Pancreas (tissue), 10 donors: ENCODE results near the gene PHF21B. TPM values are rescaled to one million over a fixed set of nuclear protein-coding genes. Genes with fewer than 3 reads are reported as not detected.

Source experiments
- ATAC-seq, 4 donors: fragments of 200-7000 bp; cut with Tn5 transposase; one replicate each; pipeline versions ENCODE4 v1.8.0 to v1.9.1; 2020; ENCODE audit warnings: mild to moderate bottlenecking in 4 of 4, moderate library complexity in 4 of 4
- DNase-seq, 6 donors: peaks; one replicate each; pipeline ENCODE4 v3.0.0-alpha.2; 2020
- FAIRE-seq: peaks from 2 replicates; lab custom pipeline; 2012; peaks lifted over from hg19 to GRCh38; lab: Jason Lieb, UNC
- H3K27ac ChIP-seq, 4 donors: fragments of 200-600 bp; sonication (generic); 1 replicate in 3 of 4; 2 replicates in 1 of 4; pipeline versions ENCODE4 v1.5.0 to v1.8.0; 2020
- H3K27me3 ChIP-seq, 4 donors: fragments of 200-600 bp; one replicate each; pipeline ENCODE4 v1.8.0; 2021
- H3K36me3 ChIP-seq, 3 donors: fragments of 200-600 bp; sonication (generic) in 1 of 3; one replicate each; pipeline versions ENCODE4 v1.5.0 to v1.8.0; 2020 to 2021
- H3K4me1 ChIP-seq, 3 donors: fragments of 200-600 bp; one replicate each; pipeline ENCODE4 v1.8.0; 2021
- H3K4me3 ChIP-seq, 4 donors: fragments of 200-600 bp; sonication (generic) in 2 of 4; one replicate each; pipeline versions ENCODE4 v1.5.0 to v1.8.0; 2020 to 2021
- H3K9me3 ChIP-seq, 4 donors: fragments of 200-600 bp; one replicate each; pipeline ENCODE4 v1.8.0; 2021
- WGBS, 2 donors: extraction: QIAGEN DNeasy Blood & Tissue Kit; methylation state at CpG; one replicate each; pipeline ENCODE4 v1.1.7; 2013; 5-methylcytosine and 5-hydroxymethylcytosine counted together
- intact Hi-C, 3 donors: fragments of 100-400 bp; cut with DNase I; formaldehyde crosslinking; loops; one replicate each; pipeline versions ENCODE4 v1.11.1 to v1.14.2; 2022
- polyA plus RNA-seq, 2 donors: library from polyadenylated mRNA; stranded (reverse); fragments of 200-250 nt; gene quantifications; one replicate each; pipeline ENCODE4 v1.2.3, GENCODE V29; 2013
- total RNA-seq, 6 donors: library from RNA; stranded (reverse); fragmentation: NEBNext Ultra II Directional in 4 of 6; extraction: Animal tissue kit (Norgen Biotek cat#: 25700) in 4 of 6; gene quantifications; one replicate each; pipeline versions ENCODE4 v1.2.1 to v1.2.4, GENCODE V29; 2021 to 2023
- TF ChIP-seq, protein P1 (sequence below), 4 donors: fragments of 200-600 bp; sonication (generic) in 3 of 4; IDR thresholded peaks; one replicate each; pipeline versions ENCODE4 v1.5.0 to v1.8.0; 2021; ENCODE audit warnings: antibody characterized with exemption in 4 of 4
- donor health status: healthy with polysubstance abuse.
- donor health status: DM: no; HTN: no; CAD: no; lungs with moderate emphysema.
- donor health status: DM: no; HTN: no; CAD: no.
- donor health status: control.
- donor health status: control.
- donor health status: Bipolar disorder and iron deficiency.
- donor health status: DM: yes; HTN: yes; CAD: no.
- donor health status: DM: no; HTN: no; CAD: no.
- donor health status: DM: no; HTN: no; CAD: no.
- donor health status: DM: yes; HTN: yes; CAD: no.

PHF21B gene
- total and polyA plus RNA-seq, 8 donors, result 0.34 to 2.9 (median 0.57) TPM; not detected in 1

DNA sequence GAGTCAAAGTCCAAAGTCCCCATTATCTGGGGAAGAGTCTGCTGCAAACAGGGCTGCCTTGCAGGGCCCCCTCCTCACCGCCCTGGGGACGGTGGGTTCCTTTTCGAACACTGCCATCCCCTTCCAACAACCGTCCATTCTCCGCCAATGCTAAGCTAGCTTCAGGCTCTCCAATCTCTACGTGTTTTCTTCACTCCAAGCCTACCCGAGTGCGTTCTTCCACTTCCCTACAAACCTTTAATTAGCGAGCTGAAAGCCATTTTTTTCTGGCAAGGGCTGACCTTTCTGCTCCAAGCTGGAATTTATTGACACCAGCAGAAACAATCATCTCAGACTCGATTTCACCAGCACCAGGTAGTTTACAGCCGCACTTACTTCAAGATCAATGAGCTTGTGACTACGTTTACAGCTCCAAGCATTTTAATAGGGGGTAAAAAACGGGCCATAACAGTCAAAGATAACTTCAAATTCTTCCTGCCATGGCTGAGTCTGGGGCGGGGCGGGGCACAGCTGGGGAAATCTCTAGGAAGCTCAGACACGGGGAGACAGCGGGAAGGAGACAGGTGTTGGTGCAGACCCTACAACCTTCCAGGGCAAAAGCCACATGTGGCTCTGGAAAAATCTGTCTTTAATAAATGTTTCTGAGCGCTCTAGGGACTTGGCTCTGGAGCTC lies 82.2 kb downstream of the PHF21B start:
- no peaks in the 10 kb centered on the region for H3K4me1 ChIP-seq
- TF ChIP-seq, protein P1, sequence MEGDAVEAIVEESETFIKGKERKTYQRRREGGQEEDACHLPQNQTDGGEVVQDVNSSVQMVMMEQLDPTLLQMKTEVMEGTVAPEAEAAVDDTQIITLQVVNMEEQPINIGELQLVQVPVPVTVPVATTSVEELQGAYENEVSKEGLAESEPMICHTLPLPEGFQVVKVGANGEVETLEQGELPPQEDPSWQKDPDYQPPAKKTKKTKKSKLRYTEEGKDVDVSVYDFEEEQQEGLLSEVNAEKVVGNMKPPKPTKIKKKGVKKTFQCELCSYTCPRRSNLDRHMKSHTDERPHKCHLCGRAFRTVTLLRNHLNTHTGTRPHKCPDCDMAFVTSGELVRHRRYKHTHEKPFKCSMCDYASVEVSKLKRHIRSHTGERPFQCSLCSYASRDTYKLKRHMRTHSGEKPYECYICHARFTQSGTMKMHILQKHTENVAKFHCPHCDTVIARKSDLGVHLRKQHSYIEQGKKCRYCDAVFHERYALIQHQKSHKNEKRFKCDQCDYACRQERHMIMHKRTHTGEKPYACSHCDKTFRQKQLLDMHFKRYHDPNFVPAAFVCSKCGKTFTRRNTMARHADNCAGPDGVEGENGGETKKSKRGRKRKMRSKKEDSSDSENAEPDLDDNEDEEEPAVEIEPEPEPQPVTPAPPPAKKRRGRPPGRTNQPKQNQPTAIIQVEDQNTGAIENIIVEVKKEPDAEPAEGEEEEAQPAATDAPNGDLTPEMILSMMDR (IDR thresholded peaks at IDR 0.05), result no peak
- 30 to 31% methylated on average over 18 of the region's 18 CpGs for WGBS, 2 donors
- H3K27me3 ChIP-seq, result no peaks in the 10 kb centered on the region
- FAIRE-seq (no peak), ATAC-seq (no peak), DNase-seq (no peak)
- H3K27ac ChIP-seq, result no peak overlapping the region
- intact Hi-C loops, result no loop called here
- H3K9me3 ChIP-seq, result no peaks in the 10 kb centered on the region
- H3K36me3 ChIP-seq, result no peaks in the 10 kb centered on the region
- H3K4me3 ChIP-seq, result no peak overlapping the region

DNA sequence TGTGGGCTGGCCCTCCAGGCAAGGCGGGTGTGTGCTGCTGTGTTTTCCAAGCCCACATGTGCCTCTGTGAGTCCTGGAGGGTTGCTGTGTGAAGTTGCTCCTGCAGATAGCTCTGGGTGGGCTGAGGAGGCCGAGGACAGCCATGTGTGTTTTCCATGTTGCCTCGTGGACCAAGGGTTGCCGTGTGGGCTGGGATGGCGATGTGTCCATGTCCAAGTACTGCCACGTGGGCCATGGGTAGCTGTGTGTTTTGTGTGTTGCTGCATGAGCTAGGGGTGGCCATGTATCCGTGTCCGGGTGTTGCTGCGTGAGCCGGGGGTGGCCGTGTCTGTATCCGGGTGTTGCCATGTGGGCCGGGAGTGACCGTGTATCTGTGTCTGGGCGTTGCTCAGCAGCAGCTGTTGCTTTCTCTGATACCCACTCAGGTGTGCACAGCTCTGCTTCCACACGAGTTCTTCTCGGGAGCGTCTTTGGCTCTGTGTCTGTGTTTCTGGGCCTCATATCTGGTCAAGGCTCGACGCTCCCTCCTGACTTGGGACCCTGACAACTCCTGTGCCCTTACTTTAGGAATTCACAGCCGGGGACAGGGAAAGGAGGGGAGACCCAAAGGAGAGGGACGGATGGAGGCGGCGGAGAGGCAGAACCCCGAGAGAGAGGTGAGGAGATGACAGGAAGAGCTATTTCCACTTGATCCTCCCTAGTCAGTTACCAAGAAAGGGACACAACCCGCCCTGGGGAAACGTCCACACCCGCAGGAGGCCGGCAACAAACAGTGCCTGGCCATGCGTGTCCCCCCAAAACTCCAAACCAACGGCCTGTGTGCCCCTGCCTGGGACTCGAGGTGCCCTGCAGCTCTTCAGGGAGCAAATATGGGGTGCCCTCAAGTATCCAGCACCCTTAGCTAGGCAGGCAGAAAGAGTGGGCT lies 83.1 kb downstream of the PHF21B start:
- TF ChIP-seq, protein P1 (IDR thresholded peaks at IDR 0.05), result no peak
- no peaks in the 10 kb centered on the region for H3K27me3 ChIP-seq
- DNase-seq (peak in 2 of 6 donors; percentile 41 to 49), FAIRE-seq (no peak), ATAC-seq (no peak)
- no peaks in the 10 kb centered on the region for H3K36me3 ChIP-seq
- H3K27ac ChIP-seq, result no peak overlapping the region
- 68 to 74% methylated on average over 32 of the region's 32 CpGs for WGBS, 2 donors
- H3K4me1 ChIP-seq, result no peaks in the 10 kb centered on the region
- no peak overlapping the region for H3K4me3 ChIP-seq
- intact Hi-C loops, result no loop called here
- no peaks in the 10 kb centered on the region for H3K9me3 ChIP-seq

DNA sequence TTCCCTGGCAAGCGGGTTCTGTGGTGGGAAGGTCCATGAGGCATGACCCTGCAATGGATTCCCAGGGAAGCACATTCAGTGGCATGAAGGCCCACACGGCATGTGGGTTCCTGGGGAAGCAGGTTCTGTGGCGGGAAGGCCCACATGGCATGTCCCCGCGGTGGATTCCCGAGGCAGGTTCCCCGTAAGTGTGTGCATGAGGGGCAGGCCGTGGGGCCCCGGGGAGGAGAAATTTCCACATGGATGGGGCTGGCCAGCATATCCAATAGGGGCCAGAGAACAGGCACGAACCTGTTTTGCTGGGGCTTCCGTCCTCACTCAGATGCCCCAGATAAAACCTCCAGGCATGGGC lies 83.7 kb downstream of the PHF21B start:
- Histone ChIP-seq H3K36me3 (no peaks in the 10 kb centered on the region), H3K4me1 (no peaks in the 10 kb centered on the region), H3K4me3 (no peak overlapping the region), H3K9me3 (no peaks in the 10 kb centered on the region), H3K27ac (no peak overlapping the region), H3K27me3 (no peaks in the 10 kb centered on the region)
- no peak for ATAC-seq
- FAIRE-seq, result no peak
- DNase-seq, result peak in 2 of 6 donors; percentile 35 to 37
- TF ChIP-seq, protein P1 (IDR thresholded peaks at IDR 0.05), result no peak
- 72 to 85% methylated on average over 11 of the region's 11 CpGs for WGBS, 2 donors
- intact Hi-C loops, result no loop called here

DNA sequence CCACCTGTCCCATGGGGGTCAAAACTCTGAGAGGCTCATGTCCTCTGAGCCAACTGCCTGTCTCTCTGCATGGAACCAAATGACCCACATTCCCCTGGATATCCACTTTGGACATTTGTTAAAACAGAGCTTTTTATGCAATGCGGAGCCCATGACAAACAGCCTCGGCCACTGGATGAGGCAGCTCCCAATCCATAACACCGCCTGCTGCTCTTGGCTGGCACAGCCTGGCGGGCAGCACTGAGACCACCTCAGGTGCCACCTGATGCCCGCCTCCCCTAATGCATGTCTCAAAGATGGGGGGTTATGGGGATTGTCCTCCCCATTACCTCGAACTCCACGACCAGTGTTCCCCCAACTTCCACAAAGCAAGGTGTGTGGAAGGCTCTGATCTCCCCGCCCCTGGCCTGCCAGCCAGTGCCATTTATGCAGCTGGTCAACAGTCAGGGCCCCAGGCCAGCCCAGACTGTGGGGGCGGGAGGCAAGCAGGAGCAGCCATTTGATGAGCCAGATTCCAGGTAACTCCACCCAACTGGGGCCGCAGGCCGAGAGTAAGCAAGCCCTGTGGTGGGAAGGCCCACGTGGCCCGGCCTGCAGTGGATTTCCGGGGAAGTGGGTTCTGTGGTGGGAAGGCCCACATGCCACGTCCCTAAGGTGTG lies 84.2 kb downstream of the PHF21B start:
- WGBS, 2 donors, result 75 to 77% methylated on average over 15 of the region's 15 CpGs
- H3K4me1 ChIP-seq, result no peaks in the 10 kb centered on the region
- FAIRE-seq, result no peak
- H3K27ac ChIP-seq, result no peak overlapping the region
- no peaks in the 10 kb centered on the region for H3K9me3 ChIP-seq
- intact Hi-C loops, result no loop called here
- DNase-seq, result peak in 2 of 6 donors; percentile 35 to 39
- H3K36me3 ChIP-seq, result no peaks in the 10 kb centered on the region
- no peak overlapping the region for H3K4me3 ChIP-seq
- H3K27me3 ChIP-seq, result no peaks in the 10 kb centered on the region
- no peak for ATAC-seq
- TF ChIP-seq, protein P1 (IDR thresholded peaks at IDR 0.05), result no peak
